Glutamatergic neuron (in vitro differentiated cells): ENCODE measurements around the gene RPS18. TPM values are rescaled to one million over a fixed set of nuclear protein-coding genes. Genes with fewer than 3 reads are reported as not detected.

Experiments
- DNase-seq: peaks from one replicate; pipeline ENCODE4 v3.0.0; 2022
- H3K27ac Mint-ChIP-seq: one replicate; pipeline ENCODE4 v1.8.0; 2020; ENCODE audit warnings: mild to moderate bottlenecking, mixed read lengths, inconsistent platforms; ENCODE audit not compliant: unreplicated experiment
- H3K27me3 Mint-ChIP-seq: one replicate; pipeline ENCODE4 v1.8.0; 2020; ENCODE audit warnings: mild to moderate bottlenecking, moderate library complexity, mixed read lengths, inconsistent platforms; ENCODE audit not compliant: unreplicated experiment
- H3K36me3 Mint-ChIP-seq: one replicate; pipeline ENCODE4 v1.8.0; 2020; ENCODE audit warnings: mild to moderate bottlenecking, mixed read lengths, inconsistent platforms; ENCODE audit not compliant: unreplicated experiment
- H3K4me1 Mint-ChIP-seq: one replicate; pipeline ENCODE4 v1.8.0; 2020; ENCODE audit warnings: mild to moderate bottlenecking, low read depth, mixed read lengths, inconsistent platforms; ENCODE audit not compliant: unreplicated experiment
- H3K4me3 Mint-ChIP-seq: one replicate; pipeline ENCODE4 v1.8.0; 2020; ENCODE audit warnings: mild to moderate bottlenecking, mixed read lengths, inconsistent platforms; ENCODE audit not compliant: unreplicated experiment
- H3K9me3 Mint-ChIP-seq: one replicate; pipeline ENCODE4 v1.8.0; 2020; ENCODE audit warnings: mild to moderate bottlenecking, moderate library complexity, mixed read lengths, inconsistent platforms; ENCODE audit not compliant: unreplicated experiment
- total RNA-seq: library from RNA; stranded (reverse); fragmentation: NEBNext Ultra II Directional; extraction: Animal tissue kit (Norgen Biotek cat#: 25700); gene quantifications from one replicate; pipeline ENCODE4 v1.2.1, GENCODE V29; 2021; ENCODE audit not compliant: unreplicated experiment
- TF ChIP-seq, protein P1 (sequence below): fragments of 200-600 bp; sonication (generic); IDR thresholded peaks from one replicate; pipeline ENCODE4 v1.5.0; 2021; ENCODE audit not compliant: partially characterized antibody, unreplicated experiment

The RPS18 gene
- total RNA-seq, 1 donor from 2014 or later, result 1,024 TPM

DNA sequence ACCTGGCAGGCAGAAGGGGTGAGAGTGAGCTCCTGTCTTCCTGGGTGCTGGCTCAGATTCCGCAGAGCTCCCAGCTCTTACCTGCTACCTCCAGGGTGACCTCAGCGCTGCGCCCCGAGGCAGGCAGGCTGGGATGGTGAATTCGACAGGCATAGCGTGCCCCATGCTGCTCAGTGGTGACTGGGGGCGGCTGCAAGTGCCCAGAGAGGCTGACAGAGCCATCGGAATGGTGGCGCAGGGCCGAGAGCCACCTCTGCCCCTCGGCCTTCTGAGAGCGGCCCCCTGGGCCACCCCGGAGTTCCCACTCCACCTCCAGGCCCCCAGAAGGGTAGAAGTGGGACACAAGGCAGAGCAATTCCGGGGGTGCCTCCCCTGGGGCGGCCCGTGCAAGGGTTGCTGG, 32.3 kb downstream of the RPS18 start:
- H3K27me3 Mint-ChIP-seq, result no peaks in the 10 kb centered on the region
- H3K9me3 Mint-ChIP-seq, result peaks cover 5% of the 10 kb centered on the region
- DNase-seq, result no peak
- TF ChIP-seq, protein P1, sequence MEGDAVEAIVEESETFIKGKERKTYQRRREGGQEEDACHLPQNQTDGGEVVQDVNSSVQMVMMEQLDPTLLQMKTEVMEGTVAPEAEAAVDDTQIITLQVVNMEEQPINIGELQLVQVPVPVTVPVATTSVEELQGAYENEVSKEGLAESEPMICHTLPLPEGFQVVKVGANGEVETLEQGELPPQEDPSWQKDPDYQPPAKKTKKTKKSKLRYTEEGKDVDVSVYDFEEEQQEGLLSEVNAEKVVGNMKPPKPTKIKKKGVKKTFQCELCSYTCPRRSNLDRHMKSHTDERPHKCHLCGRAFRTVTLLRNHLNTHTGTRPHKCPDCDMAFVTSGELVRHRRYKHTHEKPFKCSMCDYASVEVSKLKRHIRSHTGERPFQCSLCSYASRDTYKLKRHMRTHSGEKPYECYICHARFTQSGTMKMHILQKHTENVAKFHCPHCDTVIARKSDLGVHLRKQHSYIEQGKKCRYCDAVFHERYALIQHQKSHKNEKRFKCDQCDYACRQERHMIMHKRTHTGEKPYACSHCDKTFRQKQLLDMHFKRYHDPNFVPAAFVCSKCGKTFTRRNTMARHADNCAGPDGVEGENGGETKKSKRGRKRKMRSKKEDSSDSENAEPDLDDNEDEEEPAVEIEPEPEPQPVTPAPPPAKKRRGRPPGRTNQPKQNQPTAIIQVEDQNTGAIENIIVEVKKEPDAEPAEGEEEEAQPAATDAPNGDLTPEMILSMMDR, result no peak
- no peak overlapping the region for H3K4me3 Mint-ChIP-seq
- H3K4me1 Mint-ChIP-seq, result no peaks in the 10 kb centered on the region
- no peak overlapping the region for H3K27ac Mint-ChIP-seq
- H3K36me3 Mint-ChIP-seq, result no peaks in the 10 kb centered on the region

DNA sequence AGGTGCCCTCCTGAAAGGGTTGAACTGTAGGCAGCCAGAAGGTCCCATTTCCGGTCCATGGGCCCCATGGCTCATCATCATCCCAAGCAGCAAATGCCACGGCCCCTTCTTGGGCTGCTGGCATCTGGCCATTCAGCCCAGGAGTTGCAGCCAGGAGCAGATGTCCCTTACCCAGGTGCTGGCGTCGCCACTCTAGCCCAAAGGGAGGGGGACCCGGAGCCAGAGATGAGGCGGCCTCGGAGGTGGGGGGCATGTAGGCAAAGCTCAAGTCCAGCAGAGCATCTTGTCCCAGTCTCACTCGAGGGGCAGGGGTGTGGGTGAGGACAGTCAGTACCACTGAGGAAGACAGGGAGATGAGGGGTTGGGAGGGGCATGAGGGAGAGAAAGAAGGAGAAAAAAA, 33.2 kb downstream of the RPS18 start:
- TF ChIP-seq, protein P1, result no peak
- Mint-ChIP-seq H3K4me1 (no peaks in the 10 kb centered on the region), H3K9me3 (peaks cover 3% of the 10 kb centered on the region), H3K4me3 (no peak overlapping the region), H3K27me3 (no peaks in the 10 kb centered on the region), H3K36me3 (no peaks in the 10 kb centered on the region), H3K27ac (no peak overlapping the region)
- DNase-seq, result no peak

- Mint-ChIP-seq H3K4me1 (no peaks in the 10 kb centered on the region), H3K9me3 (no peaks in the 10 kb centered on the region), H3K27me3 (no peaks in the 10 kb centered on the region), H3K27ac (no peak overlapping the region), H3K4me3 (no peak overlapping the region), H3K36me3 (no peaks in the 10 kb centered on the region)
- TF ChIP-seq, protein P1, result no peak
- DNase-seq, result no peak
These were observed 34.5 kb downstream of the RPS18 start for GRCh38 chr6:33306356-33306755.

GRCh38 chr6:33312361-33313104, 40.7 kb downstream of the RPS18 start:
- TF ChIP-seq, protein P1, result no peak
- Mint-ChIP-seq H3K36me3 (no peaks in the 10 kb centered on the region), H3K4me3 (peak overlapping the region; percentile 94), H3K27me3 (peaks cover 10% of the 10 kb centered on the region), H3K9me3 (peaks cover 2% of the 10 kb centered on the region), H3K27ac (no peak overlapping the region), H3K4me1 (peaks cover 9% of the 10 kb centered on the region)
- DNase-seq, result peak; percentile 32

DNA sequence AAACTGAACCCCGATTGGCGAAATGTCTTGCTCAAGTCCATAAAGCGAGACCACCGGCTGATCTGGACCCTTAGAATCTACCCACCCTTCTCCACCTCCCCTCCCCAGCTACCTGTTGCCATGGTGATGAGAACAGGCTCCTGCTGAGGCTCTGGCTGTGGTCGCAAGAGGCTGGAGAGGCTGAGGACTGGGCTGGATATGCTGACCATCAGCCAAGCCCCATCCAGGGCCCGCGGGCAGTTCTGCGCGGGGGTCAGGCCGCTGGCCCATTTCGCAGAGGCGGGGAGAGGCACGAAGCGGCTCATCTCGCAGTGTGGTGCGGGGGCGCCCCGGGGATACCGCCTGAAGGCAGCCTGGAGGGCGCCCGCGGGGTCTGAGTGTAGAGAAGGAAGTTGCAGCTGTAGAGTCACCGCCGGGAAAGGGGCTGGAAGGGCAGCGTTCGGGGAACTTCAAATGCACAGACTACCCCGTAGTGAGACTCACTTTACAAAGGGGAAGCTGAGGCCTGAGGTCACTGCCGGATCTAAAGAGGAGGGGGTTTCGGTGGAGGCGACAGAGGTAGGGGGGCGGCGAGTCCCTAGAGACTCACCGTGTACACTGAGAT, 41.3 kb downstream of the RPS18 start:
- Mint-ChIP-seq H3K27me3 (peaks cover 10% of the 10 kb centered on the region), H3K9me3 (peaks cover 6% of the 10 kb centered on the region), H3K4me1 (peaks cover 9% of the 10 kb centered on the region), H3K4me3 (peak overlapping the region; percentile 94), H3K27ac (peak overlapping the region; percentile 52), H3K36me3 (no peaks in the 10 kb centered on the region)
- DNase-seq, result peak; percentile 47
- TF ChIP-seq, protein P1, result no peak
